H1 (cell line): ENCODE data around the gene RNF145. TPM values are rescaled to one million over a fixed set of nuclear protein-coding genes. Genes with fewer than 3 reads are reported as not detected.
"Not testable (repeated sequence)": the region's sequence is repeated elsewhere in the genome, so short reads cannot be mapped to it uniquely, and the experiment has no call there.

Experiments used
- CTCF ChIA-PET: fragments of 300-600 bp; sonication (Branson Sonifier 250); formaldehyde crosslinking; loops from one replicate; lab custom pipeline; 2021; ENCODE audit not compliant: partially characterized antibody; lab: Charles Lee
- POLR2A ChIA-PET: fragments of 300-600 bp; sonication (Branson Sonifier 250); formaldehyde crosslinking; loops from one replicate; lab custom pipeline; 2021; ENCODE audit warnings: inconsistent platforms; ENCODE audit not compliant: partially characterized antibody; lab: Charles Lee
- DNase-seq, 2 experiments: peaks; one replicate each; pipeline versions ENCODE4 v3.0.0 to v3.0.0-alpha.2; 2010 to 2022; ENCODE audit warnings: low spot score in 2 of 2, low read depth in 1 of 2, mixed read lengths in 1 of 2
- FAIRE-seq: peaks from 2 replicates; lab custom pipeline; 2011; peaks lifted over from hg19 to GRCh38; lab: Jason Lieb, UNC
- H2AFZ ChIP-seq: 2 replicates; pipeline ENCODE4 v1.8.1; 2012; ENCODE audit warnings: low read length, inconsistent platforms
- H2AK5ac ChIP-seq: 2 replicates; pipeline ENCODE4 v1.6.1; 2013; ENCODE audit warnings: low read depth, low read length
- H2BK120ac ChIP-seq: replicated peaks from 2 replicates; pipeline ENCODE3; 2013; ENCODE audit warnings: low read depth, low read length, inconsistent platforms
- H2BK12ac ChIP-seq: 2 replicates; pipeline ENCODE4 v1.6.1; 2013; ENCODE audit warnings: low read depth, low read length
- H2BK15ac ChIP-seq: 2 replicates; pipeline ENCODE4 v1.6.1; 2013; ENCODE audit warnings: low read length
- H2BK20ac ChIP-seq: 2 replicates; pipeline ENCODE4 v1.6.1; 2013; ENCODE audit warnings: low read length
- H2BK5ac ChIP-seq: 2 replicates; pipeline ENCODE4 v1.6.1; 2013; ENCODE audit warnings: low read depth, low read length
- H3K14ac ChIP-seq: 2 replicates; pipeline ENCODE4 v1.6.1; 2013; ENCODE audit warnings: inconsistent platforms; ENCODE audit not compliant: insufficient read length
- H3K18ac ChIP-seq: 2 replicates; pipeline ENCODE4 v1.6.1; 2013; ENCODE audit warnings: low read length; ENCODE audit errors: extremely low read depth
- H3K23ac ChIP-seq: 2 replicates; pipeline ENCODE4 v1.6.1; 2013; ENCODE audit warnings: inconsistent platforms; ENCODE audit not compliant: insufficient read length
- H3K23me2 ChIP-seq: 2 replicates; pipeline ENCODE4 v1.6.1; 2013; ENCODE audit warnings: low read depth, low read length
- H3K27ac ChIP-seq: 2 replicates; pipeline ENCODE4 v1.6.1; 2011; ENCODE audit warnings: low read depth, low read length, inconsistent platforms
- H3K27me3 ChIP-seq, 4 experiments: replicated peaks in 1 of 4; 1 replicate in 1 of 4; 2 replicates in 3 of 4; pipeline versions ENCODE4 v1.6.1 to v1.8.1; 2011 to 2013; ENCODE audit warnings: low read length in 3 of 4, mild to moderate bottlenecking in 3 of 4, inconsistent platforms in 2 of 4, mixed read lengths in 2 of 4, moderate library complexity in 1 of 4; ENCODE audit not compliant: control insufficient read depth in 3 of 4, insufficient read depth in 3 of 4; ENCODE audit errors: extremely low read depth in 1 of 4
- H3K36me3 ChIP-seq, 4 experiments: 2 replicates each; pipeline versions ENCODE4 v1.6.1 to v1.8.1; 2011 to 2013; ENCODE audit warnings: mild to moderate bottlenecking in 4 of 4, low read length in 3 of 4, moderate library complexity in 2 of 4, control low read depth in 1 of 4, inconsistent platforms in 1 of 4; ENCODE audit not compliant: insufficient read depth in 4 of 4, control insufficient read depth in 2 of 4
- H3K4ac ChIP-seq: replicated peaks from 2 replicates; pipeline ENCODE3; 2013; ENCODE audit warnings: low read length, low read depth, mixed read lengths, inconsistent platforms; ENCODE audit not compliant: insufficient read length
- H3K4me1 ChIP-seq, 4 experiments: replicated peaks in 1 of 4; 1 replicate in 1 of 4; 2 replicates in 3 of 4; pipeline versions ENCODE4 v1.6.1 to v1.8.1; 2011 to 2013; ENCODE audit warnings: low read length in 3 of 4, inconsistent platforms in 2 of 4, mixed read lengths in 1 of 4; ENCODE audit not compliant: insufficient read depth in 4 of 4, control insufficient read depth in 3 of 4
- H3K4me2 ChIP-seq, 2 experiments: 2 replicates each; pipeline versions ENCODE4 v1.6.1 to v1.8.1; 2011 to 2013; ENCODE audit warnings: low read depth in 2 of 2, low read length in 2 of 2, control low read depth in 1 of 2, inconsistent platforms in 1 of 2, mild to moderate bottlenecking in 1 of 2; ENCODE audit not compliant: insufficient read depth in 1 of 2
- H3K4me3 ChIP-seq, 4 experiments: fragments of 200-600, 300-600 bp in 1 of 4; sonication (generic), shearing (Covaris generic), sonication (Bioruptor Twin) in 1 of 4; 2 replicates each; pipeline versions ENCODE4 v1.5.1 to v1.8.1; 2011 to 2016; ENCODE audit warnings: low read length in 4 of 4, low read depth in 3 of 4, control low read depth in 2 of 4, inconsistent platforms in 2 of 4, mild to moderate bottlenecking in 2 of 4, mixed read lengths in 1 of 4, moderate library complexity in 1 of 4; ENCODE audit not compliant: insufficient read depth in 2 of 4; ENCODE audit errors: extremely low read depth in 1 of 4
- H3K56ac ChIP-seq: replicated peaks from 2 replicates; pipeline ENCODE3; 2013; ENCODE audit warnings: low read depth, mild to moderate bottlenecking, mixed read lengths, low read length, inconsistent platforms; ENCODE audit not compliant: insufficient read length
- H3K79me1 ChIP-seq: 2 replicates; pipeline ENCODE4 v1.6.1; 2013; ENCODE audit warnings: low read depth, low read length, control low read depth
- H3K79me2 ChIP-seq, 2 experiments: 2 replicates each; pipeline versions ENCODE4 v1.6.1 to v1.8.1; 2012 to 2013; ENCODE audit warnings: low read length in 2 of 2, mild to moderate bottlenecking in 2 of 2, inconsistent platforms in 1 of 2; ENCODE audit not compliant: insufficient read depth in 2 of 2, control insufficient read depth in 1 of 2
- H3K9ac ChIP-seq, 4 experiments: replicated peaks in 1 of 4; 1 replicate in 1 of 4; 2 replicates in 3 of 4; pipeline versions ENCODE4 v1.6.1 to v1.8.1; 2011 to 2013; ENCODE audit warnings: low read depth in 3 of 4, low read length in 3 of 4, control low read depth in 2 of 4, mild to moderate bottlenecking in 2 of 4, moderate library complexity in 2 of 4, inconsistent platforms in 1 of 4; ENCODE audit errors: extremely low read depth in 1 of 4
- H3K9me3 ChIP-seq, 2 experiments: 2 replicates each; pipeline versions ENCODE4 v1.6.1 to v1.8.1; 2012 to 2013; ENCODE audit warnings: mild to moderate bottlenecking in 2 of 2, moderate library complexity in 2 of 2, control low read depth in 1 of 2, inconsistent platforms in 1 of 2, low read depth in 1 of 2, low read length in 1 of 2, mixed read lengths in 1 of 2; ENCODE audit not compliant: insufficient read depth in 2 of 2
- H4K20me1 ChIP-seq, 2 experiments: replicated peaks in 1 of 2; 2 replicates each; pipeline versions ENCODE3 to v1.8.1; 2011 to 2013; ENCODE audit warnings: inconsistent platforms in 2 of 2, low read length in 2 of 2, mild to moderate bottlenecking in 1 of 2; ENCODE audit not compliant: insufficient read depth in 2 of 2, control insufficient read depth in 1 of 2
- H4K5ac ChIP-seq: 2 replicates; pipeline ENCODE4 v1.6.1; 2013; ENCODE audit warnings: low read length, low read depth, mixed read lengths, inconsistent platforms; ENCODE audit not compliant: insufficient read length
- H4K8ac ChIP-seq: 2 replicates; pipeline ENCODE4 v1.8.0; 2013; ENCODE audit warnings: mild to moderate bottlenecking, moderate library complexity, low read length, inconsistent platforms; ENCODE audit not compliant: insufficient read depth; ENCODE audit errors: extremely low read depth
- H4K91ac ChIP-seq: replicated peaks from 2 replicates; pipeline ENCODE3; 2013; ENCODE audit warnings: low read length, mixed read lengths, inconsistent platforms; ENCODE audit not compliant: insufficient read length
- CHD1 ChIP-seq: IDR thresholded peaks from 2 replicates; pipeline ENCODE4 v1.6.1; 2012; ENCODE audit warnings: low read depth, low read length, improper control_type of control experiment
- EGR1 ChIP-seq: IDR thresholded peaks from 2 replicates; pipeline ENCODE4 v1.6.1; 2011; ENCODE audit warnings: low read depth, low read length, borderline replicate concordance
- EZH2 ChIP-seq: fragments of 200-600 bp; sonication (generic); IDR thresholded peaks from 2 replicates; pipeline ENCODE4 v1.7.1; 2012; ENCODE audit warnings: low read depth, mild to moderate bottlenecking, moderate library complexity, low read length, inconsistent platforms; ENCODE audit not compliant: severe bottlenecking
- POLR2AphosphoS5 ChIP-seq: IDR thresholded peaks from 2 replicates; pipeline ENCODE4 v1.6.1; 2011; ENCODE audit warnings: low read depth, low read length
- WGBS, 2 experiments: shearing (Covaris generic) in 1 of 2; methylation state at CpG; one replicate each; pipeline versions ENCODE4 v1.1.6 to v1.1.7; 2013 to 2015; ENCODE audit warnings: low lambda C conversion rate in 2 of 2, mixed read lengths in 2 of 2, inconsistent platforms in 1 of 2, low coverage in 1 of 2, missing lambda C conversion rate in 1 of 2; ENCODE audit not compliant: insufficient replicate concordance in 2 of 2, insufficient coverage in 1 of 2, insufficient read length in 1 of 2; ENCODE audit errors: extremely low coverage in 1 of 2, missing lambda C conversion rate in 1 of 2; 5-methylcytosine and 5-hydroxymethylcytosine counted together
- polyA plus RNA-seq, 7 experiments: library from polyadenylated mRNA; depleted of rRNA in 3 of 7; stranded (reverse) in 5 of 7; unstranded in 2 of 7; fragments of >200 nt in 5 of 7; fragments of 200-250 nt in 2 of 7; gene quantifications; 1 replicate in 5 of 7; 2 replicates in 1 of 7; 4 replicates in 1 of 7; pipeline versions ENCODE4 v1.2.1 to v1.2.3, GENCODE V29; 2011 to 2013; ENCODE audit warnings: missing spikeins in 2 of 7, mixed read lengths in 2 of 7
- total RNA-seq: library from RNA; stranded (reverse); fragmentation: NEBNext Ultra II Directional; extraction: Animal tissue kit (Norgen Biotek cat#: 25700); gene quantifications from 2 replicates; pipeline ENCODE4 v1.2.1, GENCODE V29; 2021
- TF ChIP-seq, protein P1 (sequence below): IDR thresholded peaks from 2 replicates; pipeline ENCODE4 v1.6.1; 2012; ENCODE audit warnings: inconsistent platforms

Gene RNF145
- total and polyA plus RNA-seq, 2 of the 8 experiments (the other 6 are each of a cell fraction or from before 2014, with no cell fraction given): 34.2 to 72.5 TPM

DNA sequence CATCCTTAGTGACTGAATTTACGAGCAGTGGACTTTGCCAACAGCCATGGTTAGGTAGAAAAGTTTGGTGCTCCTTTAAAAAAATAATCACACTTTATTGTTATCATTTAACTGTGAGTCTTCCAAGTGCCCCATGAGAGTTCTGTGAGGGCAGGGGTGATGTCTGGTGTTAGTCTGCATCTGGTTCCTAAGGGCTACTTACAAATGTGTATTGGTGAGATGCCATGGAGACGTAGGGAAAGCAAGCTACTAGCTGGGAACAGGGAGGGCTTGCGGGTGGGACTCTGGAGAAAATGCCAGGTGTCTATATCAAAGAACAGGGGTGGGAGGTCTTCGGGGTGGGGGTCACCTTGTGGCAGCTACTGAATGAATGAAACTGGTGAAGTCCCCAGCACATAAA, 62.5 kb downstream of the RNF145 start (continued):
- TF ChIP-seq, protein P1, sequence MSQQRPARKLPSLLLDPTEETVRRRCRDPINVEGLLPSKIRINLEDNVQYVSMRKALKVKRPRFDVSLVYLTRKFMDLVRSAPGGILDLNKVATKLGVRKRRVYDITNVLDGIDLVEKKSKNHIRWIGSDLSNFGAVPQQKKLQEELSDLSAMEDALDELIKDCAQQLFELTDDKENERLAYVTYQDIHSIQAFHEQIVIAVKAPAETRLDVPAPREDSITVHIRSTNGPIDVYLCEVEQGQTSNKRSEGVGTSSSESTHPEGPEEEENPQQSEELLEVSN: no peak
- TF ChIP-seq EZH2 (no peak), POLR2AphosphoS5 (no peak), EGR1 (no peak), CHD1 (no peak)

DNA sequence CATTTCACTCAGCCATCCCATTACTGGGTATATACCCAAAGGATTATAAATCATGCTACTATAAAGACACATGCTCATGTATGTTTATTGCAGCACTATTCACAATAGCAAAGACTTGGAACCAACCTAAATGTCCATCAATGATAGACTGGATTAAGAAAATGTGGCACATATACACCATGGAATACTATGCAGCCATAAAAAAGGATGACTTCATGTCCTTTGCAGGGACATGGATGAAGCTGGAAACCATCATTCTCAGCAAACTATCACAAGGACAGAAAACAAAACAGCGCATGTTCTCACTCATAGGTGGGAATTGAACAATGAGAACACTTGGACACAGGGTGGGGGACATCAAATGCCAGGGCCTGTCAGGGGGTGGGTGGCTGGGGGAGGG, 64.2 kb downstream of the RNF145 start:
- H3K79me1 ChIP-seq, H3K23ac ChIP-seq, H2BK12ac ChIP-seq, H2BK5ac ChIP-seq, H3K18ac ChIP-seq, H3K4ac ChIP-seq, H3K27me3 ChIP-seq, H3K9ac ChIP-seq, POLR2A ChIA-PET, DNase-seq, H3K9me3 ChIP-seq, H3K4me1 ChIP-seq, H3K14ac ChIP-seq, FAIRE-seq, H2BK120ac ChIP-seq, H2AFZ ChIP-seq, H2BK20ac ChIP-seq, H3K36me3 ChIP-seq, H3K4me3 ChIP-seq, H4K8ac ChIP-seq, H2AK5ac ChIP-seq, H3K56ac ChIP-seq, H3K27ac ChIP-seq, H2BK15ac ChIP-seq, H4K20me1 ChIP-seq, H3K79me2 ChIP-seq, H4K91ac ChIP-seq, CTCF ChIA-PET, H3K23me2 ChIP-seq, H4K5ac ChIP-seq, H3K4me2 ChIP-seq: not testable (repeated sequence)
- WGBS, 2 experiments: 82% methylated on average over 1 of the region's 1 CpG; no CpG with 5 or more reads in 1 of the 2 experiments
